Stimulated activated CD4-positive, alpha-beta T cell treated with anti-CD3 and anti-CD28 coated beads, Interleukin-2, amount 100 ng/mL, for 48 hours (primary cell): ENCODE results near the gene HIVEP3.

Experiments used
- DNase-seq, 2 donors: peaks; one replicate each; pipeline ENCODE4 v3.0.0-alpha.2; 2020

Gene HIVEP3

DNA sequence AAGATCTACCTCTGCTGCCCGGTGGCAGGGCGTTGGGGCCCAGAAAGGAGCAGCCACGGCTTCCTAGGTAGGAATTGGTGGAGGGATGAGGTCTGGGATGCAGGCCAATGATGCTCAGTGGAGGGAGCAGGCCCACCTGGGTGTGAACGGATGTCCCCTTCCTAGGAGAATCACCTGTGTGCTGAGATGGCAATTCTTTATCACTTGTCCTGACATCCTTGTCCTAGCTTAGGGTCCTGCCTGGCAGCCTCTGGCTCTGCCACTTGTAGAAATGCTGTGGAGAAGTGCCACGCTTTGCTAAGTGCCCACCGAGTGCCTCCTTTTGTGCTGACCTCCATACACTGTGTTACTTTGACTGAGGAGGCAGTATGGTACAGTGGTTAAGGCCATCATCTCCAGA lies 447.1 kb downstream of the HIVEP3 start:
- DNase-seq: no peak

DNA sequence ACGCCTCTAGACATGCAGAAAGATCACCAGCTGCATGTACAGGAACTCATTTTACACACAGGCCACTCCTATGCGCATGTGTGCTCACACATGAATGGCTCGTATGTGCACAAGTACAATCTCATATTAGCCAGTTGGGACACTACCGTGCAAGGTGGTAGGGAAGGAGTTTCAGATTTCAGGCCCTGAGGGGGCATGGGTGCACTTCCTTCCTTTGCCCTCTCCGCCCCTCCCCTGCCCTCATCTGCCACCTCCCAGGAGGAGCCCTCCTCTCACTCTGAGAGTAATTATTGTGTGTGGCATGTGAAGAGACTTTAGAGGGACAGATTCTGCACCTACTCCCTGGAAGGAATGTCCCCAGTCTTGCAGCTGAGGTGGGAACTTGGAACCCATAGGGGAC lies 449.0 kb downstream of the HIVEP3 start:
- DNase-seq: no peak

DNA sequence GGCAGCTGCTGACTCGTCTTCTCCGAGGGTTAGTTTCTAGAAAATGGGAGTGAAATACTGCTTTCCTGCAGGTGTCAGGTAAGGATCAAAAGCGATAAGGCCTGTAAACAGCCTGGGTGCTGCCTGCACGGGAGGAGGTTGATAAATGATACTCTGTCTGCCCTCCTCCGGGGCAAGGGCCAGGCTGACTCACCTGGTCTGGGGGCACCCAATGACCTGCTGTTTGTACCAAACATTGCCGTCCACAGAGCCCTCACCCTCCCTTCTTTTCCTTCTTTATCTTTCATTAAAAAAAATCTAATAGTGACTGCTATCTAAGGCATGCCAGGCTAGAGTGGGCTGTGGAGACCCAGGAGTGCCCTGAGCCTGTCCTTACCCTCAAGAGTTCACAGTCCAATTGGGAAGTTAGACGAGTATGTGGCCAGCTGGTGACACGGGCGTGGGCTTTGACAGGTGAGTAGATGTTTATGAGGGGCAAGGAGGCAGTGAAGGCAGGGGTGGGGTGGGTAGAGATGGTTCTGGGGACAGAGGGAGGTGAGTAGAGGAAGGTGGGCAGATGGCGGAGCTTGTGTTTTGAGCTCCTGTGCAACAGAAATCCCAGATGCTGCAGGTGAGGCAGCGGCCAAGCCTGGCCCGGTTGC lies 450.5 kb downstream of the HIVEP3 start:
- no peak for DNase-seq

DNA sequence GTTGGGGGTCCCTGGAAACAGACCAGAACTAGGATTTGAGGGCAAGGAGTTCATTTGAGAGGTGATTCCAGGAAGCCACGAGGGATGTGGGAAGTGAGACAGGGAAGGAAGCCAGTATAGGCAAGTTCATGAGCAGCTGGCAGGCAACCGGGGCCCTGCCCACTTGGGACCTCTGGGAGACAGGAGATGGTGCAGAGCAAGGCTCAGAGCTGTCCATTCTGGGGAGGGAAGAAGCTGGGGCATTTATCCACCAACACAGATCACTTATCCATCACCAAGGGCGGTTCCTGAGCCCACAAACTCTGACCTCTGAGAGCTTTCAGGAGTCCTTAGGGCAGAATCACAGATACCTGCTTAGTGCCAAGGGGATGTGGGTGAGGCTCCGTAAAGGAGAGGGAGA lies 451.0 kb downstream of the HIVEP3 start:
- no peak for DNase-seq

DNA sequence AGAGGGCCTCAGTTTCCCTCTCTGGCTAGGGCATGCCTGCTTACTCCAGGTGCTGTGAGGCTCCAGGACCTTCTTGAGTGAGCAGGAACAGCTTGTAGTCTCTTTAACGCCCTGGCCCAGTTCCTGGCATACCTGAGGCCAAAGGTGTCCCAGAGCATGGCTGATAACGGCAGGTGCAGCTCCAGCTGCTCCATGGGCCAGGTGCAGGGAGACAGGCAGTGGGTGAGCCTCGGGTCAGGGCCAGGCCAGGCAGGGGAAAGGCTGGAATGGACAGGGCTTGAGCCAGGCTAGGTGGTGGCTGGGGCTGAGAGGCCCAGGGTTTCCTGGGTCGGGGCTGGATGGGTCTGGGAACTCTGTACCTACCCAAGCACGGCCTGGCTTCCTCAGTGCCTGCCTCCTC lies 452.6 kb downstream of the HIVEP3 start:
- DNase-seq: no peak

DNA sequence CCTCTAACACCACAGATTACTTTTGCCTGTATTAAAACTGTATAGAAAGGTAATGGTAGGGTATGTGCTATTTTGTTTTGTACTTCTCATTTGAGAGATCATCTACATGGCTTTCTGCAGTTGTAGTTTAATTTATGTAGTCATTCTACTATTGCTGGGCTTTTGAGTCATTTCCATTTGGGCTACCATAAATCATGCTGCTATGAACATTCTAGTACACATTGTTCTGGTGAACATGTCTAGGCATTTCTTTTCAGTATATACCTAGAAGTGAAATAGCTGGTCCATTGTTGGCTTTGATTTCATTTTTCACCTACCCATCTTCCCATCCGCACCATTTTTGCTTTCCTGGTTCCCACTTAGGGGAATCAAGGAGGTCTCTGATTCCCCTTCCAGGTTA lies 453.0 kb downstream of the HIVEP3 start:
- DNase-seq: no peak

DNA sequence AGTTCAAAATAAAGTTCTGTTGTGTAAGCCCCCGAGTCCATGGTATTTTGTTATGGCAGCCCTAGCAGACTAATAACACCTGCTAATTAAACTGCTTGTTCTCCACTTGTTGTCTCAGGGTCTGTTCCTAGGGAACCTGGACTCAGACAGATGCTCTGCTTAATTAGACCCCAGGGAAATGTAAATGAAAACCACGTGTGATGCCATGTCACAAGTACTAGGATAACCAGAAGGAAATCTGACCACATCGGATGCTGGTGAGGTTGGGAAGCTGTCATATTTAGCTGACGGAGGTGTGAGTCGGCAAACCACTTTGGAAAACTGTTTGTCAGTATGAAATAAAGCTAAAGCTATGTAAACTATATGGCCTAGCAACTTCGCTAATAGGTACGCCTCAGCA lies 453.8 kb downstream of the HIVEP3 start:
- DNase-seq: no peak

DNA sequence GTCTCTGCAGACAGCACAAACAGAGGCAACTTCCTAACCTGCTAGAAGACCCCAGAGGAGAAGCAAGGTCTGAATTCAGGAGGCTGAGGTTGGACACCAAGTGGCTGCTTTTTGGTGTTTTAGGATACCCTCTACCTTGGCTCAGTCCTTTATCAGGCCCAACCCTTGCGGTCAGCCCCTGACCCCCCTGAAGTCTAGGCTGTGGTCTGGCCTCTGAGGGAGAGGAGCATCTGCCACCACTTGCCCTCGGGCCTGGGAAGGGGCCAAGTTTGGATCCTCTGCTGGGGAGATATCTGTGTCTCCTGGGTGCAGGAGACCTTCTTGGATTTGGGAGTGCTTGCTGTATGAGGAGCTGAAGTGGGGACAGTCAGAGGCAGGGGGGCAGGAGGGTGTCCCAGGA lies 455.2 kb downstream of the HIVEP3 start:
- DNase-seq: no peak

DNA sequence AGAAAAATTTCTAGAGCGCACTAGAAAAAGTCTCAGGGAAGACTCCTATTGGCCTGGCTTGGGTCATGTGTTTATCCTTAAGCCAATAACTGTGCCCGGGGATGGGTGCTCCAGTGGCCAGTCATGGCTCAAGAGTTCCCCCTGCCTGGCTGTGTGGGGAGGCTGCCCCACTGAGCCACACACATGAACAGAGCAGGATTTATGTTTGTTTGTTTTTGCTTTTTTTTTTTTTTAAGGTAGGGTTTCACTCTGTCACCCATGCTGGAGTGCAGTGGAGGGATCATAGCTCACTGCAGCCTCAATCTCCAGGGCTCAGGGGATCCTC lies 456.1 kb downstream of the HIVEP3 start:
- no peak for DNase-seq

DNA sequence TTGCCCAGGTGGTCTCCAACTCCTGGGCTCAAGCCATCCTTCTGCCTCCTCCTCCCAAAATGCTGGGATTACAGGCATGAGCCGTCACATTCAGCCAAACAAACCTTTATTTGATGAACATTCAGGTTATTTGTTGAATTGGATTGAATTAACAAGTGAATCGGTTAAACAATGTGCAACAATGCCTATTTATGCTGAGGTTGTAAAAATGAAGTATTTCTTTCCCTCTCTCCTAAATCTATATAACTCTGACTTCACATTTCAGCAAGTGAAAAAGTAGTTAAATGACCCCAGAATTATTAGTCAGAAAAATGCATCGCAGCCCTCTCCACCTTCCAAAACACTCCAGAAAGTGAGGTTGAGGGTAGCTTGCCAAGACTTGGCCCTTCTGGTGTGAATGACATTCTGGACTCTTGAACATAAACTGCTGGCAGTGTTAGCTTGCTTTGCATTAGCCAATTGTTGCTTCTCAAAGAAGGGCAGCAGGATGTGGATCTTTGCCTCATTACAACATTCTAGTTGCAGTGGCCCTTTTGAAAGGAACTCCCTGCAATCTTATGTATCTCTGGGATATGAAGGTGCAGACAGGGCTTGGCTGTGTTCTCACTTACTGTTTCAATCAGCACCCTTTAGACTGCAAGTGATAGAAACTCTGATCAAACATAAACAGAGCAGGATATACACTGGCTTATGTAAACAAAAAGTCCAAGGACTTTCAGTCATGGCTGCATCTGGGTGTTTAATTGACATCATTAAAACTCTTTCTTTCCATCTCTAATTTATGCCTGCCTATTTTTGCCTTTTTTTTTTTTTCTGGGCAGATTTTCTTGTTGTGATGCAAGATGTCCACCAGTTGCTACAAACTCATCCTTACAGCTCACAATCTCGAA lies 456.7 kb downstream of the HIVEP3 start:
- no peak for DNase-seq

DNA sequence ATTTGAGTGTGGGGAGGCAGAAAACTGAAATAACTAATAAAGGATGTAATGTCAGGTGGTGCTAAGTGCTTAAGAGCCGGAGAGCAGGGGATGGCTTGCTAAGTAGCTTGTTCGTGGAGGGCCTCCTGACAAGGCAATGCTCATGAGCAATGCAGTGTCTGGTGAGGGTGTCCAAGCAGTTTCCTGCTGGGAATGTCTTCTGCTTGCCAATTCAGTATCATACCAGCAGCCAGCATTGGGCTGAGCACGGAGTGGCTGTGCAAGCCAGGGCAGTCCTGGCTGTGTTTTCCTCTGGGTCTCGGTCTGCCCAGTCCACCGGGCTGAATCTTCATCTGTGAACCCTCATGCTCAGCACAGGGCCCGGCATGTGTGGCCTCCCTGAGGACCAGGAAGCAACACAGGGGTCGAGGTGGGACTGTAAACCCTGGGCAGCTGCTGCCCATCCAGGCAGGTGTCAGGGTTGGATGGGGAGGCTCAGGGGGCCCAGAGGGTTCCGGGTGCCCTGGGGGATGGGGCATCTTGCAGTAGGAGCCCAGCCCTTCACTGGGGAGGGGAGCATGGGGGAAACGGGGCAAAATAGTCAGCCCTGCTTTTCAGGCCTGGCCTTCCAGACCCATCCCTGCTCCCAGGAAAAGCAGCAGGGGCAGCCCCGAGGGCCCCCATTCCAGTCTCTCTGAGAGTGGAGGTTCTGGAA lies 461.7 kb downstream of the HIVEP3 start:
- DNase-seq: no peak
